HG03159 (cell line): Measurements from ENCODE around the gene DHRS7.

Experiments
- ATAC-seq: cut with Tn5 transposase; IDR thresholded peaks from one replicate; pipeline ENCODE4 v1.9.1; 2021; ENCODE audit warnings: mild to moderate bottlenecking, moderate library complexity; ENCODE audit not compliant: unreplicated experiment

Gene DHRS7, protein sequence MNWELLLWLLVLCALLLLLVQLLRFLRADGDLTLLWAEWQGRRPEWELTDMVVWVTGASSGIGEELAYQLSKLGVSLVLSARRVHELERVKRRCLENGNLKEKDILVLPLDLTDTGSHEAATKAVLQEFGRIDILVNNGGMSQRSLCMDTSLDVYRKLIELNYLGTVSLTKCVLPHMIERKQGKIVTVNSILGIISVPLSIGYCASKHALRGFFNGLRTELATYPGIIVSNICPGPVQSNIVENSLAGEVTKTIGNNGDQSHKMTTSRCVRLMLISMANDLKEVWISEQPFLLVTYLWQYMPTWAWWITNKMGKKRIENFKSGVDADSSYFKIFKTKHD

DNA sequence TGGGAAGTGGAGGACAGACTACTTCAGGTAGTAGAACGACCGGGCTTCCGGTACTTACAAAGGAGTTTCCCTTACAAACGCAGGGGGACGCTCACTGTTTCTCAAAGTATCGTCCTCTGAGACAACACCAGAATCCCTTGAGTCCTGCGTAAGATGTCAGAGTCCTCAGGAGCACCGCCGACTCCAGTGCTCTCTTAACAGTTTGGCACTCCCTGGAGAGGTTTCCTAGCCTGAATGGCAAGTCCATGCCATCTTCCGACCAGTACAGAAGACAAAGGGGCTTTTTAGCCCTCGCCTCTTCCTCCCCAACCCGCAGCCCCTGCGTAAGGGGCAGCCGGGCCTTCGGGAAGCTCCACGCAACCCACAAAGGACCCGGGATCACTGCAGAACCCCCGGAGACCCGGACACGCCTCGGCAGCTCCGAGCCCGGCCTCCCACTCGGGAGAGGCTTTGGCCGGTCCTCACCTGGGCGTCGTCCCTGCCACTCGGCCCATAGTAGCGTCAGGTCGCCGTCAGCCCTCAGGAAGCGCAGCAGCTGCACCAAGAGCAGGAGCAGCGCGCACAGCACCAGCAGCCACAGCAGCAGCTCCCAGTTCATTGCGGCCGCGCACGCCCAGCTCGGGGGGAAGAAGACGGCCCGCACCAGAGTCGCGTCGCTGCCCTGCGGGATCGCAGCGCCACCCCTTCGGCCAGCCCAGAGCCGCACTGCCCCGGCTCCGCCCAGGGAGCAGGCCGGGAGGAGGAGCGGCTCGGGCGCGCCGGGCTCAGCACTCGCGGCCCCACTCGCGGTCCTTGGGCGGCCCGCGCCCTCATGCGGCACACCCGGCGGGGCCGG, at the start of gene DHRS7:
TSS of gene DHRS7 (minus strand) at position 687 of the 835 bp plus-strand sequence. CDS start at position 598, 89 bp downstream.
- peak; percentile 89 for ATAC-seq

DNA sequence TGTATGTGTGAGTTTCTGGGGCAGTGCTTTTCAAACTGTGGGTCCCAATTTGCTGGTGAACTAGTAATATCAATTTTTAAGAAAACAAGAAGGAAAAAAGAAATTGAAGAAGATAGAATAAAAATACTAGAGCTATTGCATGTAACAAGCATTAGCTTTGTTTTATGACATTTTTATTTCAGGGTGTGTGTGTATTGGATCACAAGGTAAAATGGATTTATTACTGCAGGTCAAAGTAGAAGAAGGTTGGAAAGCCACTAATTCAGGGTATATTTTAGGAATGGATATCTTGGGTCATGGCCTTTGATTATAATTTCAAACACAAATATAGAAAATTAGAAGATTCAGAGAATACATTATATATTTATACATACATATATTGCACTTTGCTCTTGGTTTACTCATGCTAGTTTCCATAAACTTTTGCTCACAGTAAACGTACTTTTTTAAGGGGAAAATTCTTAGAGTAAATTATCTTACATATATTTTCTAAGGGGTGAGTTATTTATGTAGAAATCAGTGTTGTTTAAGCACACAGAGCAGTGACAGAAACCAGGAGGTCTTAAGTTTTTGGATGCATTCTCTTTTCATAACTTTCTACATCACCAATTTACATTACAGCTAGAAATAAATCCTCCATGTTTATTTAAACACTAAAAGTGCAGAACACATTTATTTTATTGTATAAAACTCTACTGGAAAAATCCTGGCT, 49.4 kb upstream of the DHRS7 start:
- ATAC-seq = no peak

DNA sequence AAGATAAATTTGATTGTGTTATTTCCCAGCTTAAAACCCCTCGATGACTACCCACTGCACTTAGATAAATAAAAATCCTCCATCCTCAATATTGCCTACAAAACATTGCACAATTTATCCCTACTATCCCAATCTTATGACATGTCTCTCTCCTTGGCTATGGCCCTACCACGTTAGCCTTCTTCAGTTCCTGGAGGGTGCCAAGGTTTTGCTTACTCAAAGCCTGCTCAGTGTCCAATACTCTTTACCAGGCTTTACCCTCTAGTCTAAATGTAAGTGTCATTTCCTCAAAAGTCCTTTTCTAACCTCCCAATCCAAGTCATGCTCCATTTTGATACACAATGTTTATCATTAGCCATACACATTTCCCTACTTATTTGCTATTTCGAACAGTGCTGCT, 48.8 kb upstream of the DHRS7 start:
- no peak for ATAC-seq

DNA sequence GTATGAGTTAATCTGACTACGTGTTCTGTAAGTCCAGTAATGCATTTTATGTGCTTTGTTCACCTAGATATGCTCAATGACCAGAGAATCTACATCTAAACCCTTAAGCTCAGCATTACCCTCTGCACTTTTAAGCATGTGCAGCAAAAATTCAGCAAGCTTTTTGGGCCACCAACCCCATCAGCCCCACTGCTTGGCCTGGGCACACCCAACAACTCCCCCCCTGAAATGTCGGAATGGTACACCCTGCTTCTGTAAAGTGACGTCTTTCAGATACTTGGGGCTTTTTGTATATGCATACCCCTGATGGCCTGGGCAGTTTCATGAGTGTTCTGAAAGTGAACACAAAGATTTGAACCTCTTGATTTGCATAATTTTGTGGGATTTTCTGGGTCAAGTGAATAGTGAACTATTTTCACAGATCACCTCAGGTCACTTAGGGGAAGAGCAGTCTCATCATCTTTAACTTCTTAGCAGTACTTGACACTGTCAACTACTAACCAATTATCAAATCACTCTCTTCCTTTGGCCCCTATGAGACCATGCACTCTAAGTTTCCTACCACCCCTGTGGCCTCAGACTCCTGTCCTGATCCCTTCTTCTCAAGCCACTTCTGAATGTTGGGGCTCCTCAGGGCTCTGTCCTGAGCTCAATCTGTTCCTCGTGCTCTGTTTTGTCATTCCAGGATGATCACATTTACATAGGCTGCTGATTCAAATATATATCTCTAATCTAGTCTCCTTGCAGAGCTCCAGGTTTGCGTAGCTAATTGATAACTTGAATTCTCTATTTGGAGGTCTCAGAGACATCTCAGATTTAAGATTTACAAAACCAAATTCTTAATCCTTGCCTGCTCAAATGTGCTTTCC, 47.5 kb upstream of the DHRS7 start:
- peak; percentile 93 for ATAC-seq

DNA sequence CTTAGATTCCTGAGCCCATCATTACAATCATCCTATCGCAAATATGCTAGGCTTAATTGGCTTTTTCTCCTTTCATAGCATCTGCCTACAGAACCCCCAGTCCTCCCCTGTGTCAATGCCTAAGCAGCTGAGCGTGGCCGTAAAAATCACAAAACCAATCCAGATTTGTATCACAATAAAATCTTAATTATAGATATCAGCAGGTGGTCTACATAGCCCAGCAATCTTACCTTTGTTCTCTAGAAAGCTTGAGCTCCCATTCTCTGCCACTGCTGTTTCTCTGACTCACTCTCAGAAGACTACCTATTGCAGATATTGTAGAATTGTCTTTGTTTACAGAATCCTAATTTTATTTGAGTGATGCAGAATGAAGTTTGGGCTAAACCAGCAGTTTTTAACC, 46.0 kb upstream of the DHRS7 start:
- no peak for ATAC-seq

DNA sequence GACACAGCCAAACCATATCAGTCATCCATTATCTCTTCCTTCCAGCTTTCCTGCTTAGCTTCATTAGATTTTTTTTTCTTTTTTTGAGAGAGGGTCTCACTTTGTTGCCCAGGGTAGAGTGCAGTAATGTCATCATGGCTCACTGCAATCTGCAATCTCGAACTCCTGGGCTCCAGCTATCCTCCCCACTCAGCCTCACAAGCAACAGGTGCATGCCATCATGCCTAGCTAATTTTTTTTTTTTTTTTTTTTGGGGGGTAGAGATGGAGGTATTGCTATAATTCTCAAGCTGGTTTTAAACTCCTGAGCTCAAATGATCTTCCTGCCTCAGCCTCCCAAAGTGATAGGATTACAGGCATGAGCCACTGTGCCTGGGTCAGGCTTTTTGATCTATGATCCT, 45.5 kb upstream of the DHRS7 start:
- ATAC-seq = no peak

DNA sequence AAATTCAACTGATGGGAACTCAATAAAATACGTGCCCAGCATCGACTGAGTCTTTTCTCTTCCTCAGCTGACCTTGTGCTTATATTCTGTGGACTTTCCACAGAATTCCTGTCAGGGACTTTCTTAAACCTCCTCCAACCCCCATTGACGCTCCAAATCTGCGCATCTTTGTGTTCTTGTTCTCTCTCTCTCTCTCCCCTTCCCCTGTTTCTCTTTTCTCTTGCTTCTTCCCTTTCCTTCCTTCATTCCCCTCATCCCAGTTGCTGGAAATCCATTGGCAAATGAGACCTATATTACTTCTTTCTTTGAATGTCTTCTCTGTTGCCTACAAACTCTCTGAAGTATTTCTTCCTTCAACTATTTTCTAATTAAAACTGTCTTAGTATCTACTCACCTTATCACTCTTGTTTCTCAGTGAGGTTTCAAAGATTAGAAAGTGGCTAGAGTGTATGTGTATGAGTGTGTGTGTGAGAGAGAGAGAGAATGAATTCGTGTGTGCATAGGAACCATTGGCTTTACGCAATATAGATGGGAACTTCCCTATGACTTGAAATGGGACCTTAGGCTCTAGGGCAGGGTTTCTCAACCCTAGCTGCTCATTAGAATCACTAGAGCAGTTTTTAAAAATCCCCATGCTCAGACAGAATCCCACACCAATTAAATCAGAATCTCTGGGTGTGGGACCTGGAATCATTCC, 41.8 kb upstream of the DHRS7 start:
- ATAC-seq = no peak

DNA sequence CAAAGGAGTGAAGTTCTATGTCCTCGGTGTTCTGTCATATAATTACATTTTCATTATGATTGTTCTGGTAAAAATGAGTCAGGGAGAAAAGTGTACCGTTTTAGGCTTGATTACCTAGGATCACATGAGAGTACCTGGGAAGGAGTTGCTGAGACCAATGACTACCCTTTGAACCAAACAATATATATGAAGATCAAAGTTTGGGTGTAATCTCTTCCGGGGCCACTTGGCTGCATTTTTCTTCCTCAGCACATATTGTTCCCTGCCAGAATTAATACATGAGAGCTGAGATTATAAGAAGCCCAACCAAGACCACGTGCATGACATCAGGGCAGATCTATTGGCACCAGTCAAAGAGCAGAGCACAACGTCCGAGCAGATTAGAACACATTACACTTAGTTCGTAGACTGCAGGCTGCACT, 41.1 kb upstream of the DHRS7 start:
- ATAC-seq = no peak

DNA sequence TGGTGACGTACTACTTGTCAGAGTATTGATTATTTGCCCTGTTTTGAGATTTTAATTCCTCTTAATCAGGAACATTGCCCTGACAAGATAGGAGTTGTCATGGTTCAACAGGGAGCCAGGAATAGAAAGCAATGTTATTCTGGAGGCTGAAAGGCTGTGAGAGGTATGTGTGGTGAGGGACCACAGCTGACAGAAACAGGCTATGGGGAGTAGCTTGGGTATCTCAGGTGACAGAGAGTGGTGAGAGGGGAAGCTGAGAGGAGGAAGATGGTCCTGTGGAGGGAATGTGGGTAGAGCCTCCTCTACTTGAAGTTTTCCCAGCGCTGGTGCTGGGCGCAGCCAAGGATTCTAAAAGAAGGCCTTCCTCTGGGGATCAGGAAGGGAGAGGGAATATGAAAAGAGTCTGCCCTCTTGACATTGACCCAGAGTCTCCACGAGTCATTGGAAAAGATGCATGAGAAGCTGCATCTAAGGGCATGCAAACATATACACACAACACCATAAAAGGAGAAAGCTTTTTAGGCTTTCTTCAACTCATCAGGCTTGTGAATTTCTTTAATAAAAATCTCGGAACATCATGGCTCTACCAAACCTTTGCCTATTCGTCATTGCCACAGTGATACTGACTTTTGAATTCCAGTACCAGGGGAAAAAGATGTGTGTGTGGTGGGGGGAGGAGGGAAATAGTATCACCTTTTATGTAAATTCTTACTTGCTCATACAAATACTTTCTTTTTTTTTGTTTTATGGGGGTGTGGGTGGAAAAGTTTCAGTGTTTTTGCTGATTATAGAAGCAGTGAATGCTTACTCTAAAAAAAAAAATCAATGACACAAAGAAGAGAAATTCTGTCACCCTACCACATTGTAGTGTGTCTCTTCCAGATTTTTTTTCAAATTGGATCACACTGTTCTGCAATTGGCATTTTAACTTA, 39.9 kb upstream of the DHRS7 start:
- ATAC-seq = peak; percentile 37

DNA sequence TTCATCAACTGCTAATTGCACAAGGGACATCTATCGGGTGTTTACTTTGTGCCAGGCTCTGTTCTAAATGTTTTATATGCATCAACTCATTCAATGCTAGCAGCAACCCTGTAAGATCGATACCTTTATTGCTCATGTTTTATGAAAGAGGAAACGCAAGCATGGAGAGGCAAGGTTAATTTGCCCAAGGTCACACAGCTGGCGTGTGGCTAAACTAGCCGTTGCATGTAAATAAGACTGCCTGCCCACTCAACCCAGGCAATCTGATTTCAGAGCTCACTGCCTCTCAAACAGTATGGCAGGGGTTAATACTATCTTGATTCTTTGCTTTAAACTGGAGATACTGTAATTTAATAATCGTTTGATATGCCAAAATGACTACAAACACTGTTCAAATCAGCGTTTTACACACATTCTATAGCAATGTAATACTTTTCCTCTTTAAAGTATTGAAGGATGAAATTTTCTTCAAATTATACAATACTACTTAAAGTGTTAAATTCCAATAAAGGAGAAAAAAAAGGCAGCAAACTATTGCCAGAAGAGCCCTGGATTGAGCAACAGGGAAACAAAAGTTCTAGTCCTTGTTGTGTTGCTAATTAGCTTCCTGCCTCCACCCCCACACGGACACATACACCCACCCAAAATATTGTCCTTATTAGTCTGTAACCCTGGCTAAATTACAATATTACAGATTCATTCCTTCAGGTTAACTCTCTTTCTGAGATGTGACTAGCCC, 39.1 kb upstream of the DHRS7 start:
- peak; percentile 88 for ATAC-seq

DNA sequence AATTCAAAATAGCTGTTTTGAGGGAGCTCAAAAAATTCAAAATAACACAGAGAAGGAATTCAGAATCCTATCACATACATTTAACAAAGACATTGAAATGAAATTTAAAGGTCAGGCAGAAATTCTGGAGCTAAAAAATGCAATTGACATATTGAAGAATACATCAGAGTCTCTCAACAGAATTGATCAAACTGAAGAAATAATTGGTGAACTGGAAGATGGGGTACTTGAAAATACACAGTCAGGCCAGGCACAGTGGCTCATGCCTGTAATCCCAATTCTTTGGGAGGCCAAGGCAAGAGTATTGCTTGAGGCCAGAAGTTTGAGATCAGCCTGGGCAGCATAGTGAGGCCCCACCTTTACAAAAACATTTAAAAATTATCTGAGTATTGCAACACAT, 34.1 kb upstream of the DHRS7 start:
- ATAC-seq = no peak

DNA sequence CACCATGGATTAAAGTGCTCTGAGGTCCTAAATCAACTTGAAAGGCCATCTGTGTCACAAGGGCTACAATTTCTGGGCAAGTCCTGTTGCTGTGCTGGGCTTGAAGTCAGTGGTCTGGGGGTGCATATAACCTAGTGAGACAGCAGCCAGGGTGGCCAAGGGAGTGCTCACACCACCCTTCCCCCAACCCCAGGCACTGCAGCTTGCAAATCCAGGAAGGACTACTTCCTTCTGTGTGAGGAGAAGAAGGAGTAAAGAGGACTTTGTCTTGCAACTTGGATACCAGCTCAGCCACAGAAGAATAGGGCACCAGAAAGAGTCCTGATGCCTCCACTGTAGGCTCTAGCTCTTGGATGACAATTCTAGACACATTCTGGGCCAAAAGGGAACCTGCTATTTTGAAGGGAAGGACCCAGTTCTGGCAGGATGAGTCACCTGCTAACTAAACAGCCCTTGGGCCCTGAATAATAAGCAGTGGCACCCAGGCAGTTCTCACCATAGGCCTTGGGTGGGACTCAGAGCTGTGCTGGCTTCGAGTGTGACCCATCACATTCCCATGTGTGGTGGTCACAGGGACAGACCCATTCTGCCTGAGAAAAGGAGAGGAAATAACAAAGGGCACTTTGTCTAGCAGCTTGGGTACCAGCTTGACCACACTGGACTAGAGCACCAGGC, 32.6 kb upstream of the DHRS7 start:
- no peak for ATAC-seq

DNA sequence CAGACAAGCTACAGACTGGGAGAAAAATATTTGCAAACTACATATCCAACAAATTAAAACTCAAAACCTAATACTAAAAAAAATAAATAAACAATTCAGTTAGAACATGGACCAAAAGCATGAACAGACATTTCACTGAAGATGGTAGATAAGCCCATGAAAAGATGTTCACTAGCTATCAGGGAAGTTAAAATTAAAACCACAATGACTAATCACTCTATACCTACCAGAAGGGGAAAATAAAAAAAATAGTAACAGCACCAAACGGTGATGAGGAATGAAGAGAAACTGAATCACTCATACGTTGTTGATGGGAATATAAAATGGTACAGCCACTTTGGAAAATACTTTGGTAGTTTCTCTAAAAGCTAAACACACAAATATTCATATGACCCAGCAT, 31.1 kb upstream of the DHRS7 start:
- no peak for ATAC-seq

DNA sequence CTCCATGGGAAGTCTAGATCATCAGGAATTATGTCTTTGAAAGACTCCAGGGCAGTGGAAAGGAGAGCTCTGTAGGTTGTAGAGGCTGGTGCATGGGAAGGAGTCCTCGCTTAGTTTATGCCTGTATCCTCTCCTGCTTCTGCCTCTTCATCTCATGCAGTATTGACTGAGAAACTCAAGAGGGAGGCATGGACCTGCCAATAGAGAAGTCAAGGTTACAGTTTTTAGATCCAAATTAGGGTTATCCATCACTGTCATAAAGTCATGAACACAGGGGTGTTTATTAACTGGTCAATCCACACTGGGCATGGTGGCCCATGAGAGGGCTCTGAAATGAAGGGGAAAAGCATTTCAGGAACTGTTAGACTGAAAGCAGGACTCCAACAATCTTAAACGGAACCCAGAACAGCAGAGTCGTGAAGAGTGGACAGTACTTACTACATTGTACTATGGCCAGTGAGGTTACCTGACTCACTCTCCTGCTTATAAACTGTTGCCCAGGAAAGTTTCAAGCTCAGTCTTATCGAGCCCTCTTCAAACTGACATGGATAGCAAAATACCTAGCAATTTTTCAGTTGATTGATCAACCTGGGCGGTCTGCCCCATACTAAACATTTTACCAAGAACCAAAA, 30.1 kb upstream of the DHRS7 start:
- ATAC-seq = no peak

DNA sequence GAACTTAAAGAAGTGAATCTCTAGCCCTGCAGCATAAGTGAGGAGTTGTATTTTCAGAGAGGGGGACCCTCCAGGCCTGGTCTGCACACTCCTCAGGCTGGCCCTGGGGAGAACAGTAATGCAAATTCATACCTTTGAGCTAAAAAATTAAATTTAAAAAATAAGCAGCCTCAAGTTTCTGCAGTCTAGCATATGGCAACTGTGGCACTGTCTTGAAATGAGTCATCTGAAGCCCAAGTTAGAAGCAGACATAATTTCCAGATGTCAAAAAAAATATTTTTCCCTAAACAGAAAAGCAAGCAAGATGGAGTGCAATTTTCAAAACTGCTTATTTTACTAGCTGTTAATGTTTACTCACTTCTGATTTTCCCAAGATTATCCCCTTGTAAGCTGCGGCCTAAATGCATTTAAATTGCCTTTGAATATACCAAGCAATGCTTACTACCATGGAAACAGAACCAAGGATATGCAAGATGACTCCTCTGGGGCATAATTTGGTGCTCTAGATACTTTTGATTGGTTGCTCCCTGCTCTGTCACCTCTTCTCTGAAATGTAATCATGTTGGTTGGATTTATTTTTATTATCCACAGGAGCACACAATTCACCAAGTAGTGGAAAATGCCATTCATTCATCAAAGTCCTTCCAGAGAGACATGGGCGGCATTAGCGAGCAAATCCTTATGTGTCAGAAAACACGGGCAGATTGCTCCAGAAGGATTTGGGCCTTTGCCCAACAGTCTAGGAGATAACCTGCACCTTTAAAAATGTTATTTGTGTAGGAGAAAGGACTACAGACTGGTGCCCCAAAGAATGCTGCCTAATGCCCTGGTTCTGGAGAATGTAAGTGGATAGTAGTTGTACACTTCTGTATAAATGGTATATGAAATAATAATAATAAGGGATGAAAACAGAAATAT, 25.0 kb upstream of the DHRS7 start:
- ATAC-seq = no peak

DNA sequence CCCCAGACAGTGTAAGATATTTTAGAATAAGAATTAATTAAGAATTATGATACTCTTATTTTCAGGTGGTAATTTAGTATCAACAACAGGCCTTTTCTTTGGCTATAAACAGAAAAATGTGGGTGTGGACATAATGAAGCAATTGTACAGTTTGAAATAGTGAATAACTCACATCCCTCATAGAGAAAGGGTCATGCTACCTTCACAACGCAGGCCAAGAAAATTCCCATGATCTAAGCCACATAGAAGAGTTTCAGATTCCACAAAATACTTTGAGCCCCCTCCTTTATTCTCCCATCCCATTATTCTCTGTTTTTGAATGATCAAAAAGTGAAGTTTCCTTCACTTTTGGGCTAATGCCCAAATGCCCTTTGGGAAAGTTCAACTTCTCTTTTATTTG, 23.5 kb upstream of the DHRS7 start:
- ATAC-seq = no peak
